Erythroblast (primary cell): ENCODE data around the gene FBXO31.

Experiments
- GATA1 ChIP-seq: IDR thresholded peaks from 2 replicates; pipeline ENCODE4 v1.6.1; 2011; ENCODE audit warnings: low read depth, mild to moderate bottlenecking, control low read depth, low read length, moderate library complexity
- POLR2A ChIP-seq: IDR thresholded peaks from 2 replicates; pipeline ENCODE4 v1.6.1; 2011; ENCODE audit warnings: mild to moderate bottlenecking, low read length

DNA sequence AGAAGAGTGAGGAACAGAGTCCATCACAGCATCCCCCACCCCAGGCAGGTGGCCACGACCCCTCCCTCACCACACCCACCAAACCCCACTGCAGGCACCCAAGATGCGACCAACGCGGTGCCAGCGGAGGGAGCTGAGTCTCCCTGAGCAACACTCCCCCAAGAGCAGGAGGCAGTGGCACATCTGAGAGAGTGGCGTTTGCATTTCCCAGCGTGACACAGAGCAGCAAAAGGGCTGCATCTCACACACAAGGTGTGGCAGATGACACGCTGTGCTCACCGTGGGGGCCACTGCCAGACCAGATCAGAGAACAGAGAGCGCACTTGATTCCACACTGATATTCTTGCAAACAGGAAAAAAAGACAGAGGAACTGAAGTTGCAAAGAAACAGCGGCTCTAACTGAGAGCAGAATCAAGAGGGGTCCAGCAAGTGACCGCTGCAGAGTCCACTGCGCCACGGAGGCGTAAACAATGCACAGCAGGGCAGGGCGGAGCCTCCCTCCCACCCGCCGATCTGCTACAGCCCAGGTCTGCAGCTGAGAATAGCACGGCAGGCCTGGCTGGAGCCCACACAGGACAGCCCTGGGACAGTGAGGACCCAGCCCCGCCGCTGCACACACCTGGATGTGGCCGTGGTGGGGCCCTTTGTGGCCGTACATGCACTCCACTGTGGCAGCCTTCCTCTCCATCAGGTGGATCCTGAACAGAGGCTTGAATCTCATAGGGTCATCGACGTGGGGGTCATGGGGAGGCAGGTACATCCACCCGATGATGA, 40.4 kb downstream of the FBXO31 start:
- no peak for TF ChIP-seq POLR2A
- TF ChIP-seq GATA1, result no peak
